Right renal cortex interstitium (tissue), 3 donors: ENCODE data around the gene SLC17A5. TPM values are rescaled to one million over a fixed set of nuclear protein-coding genes. Genes with fewer than 3 reads are reported as not detected.
"Not testable (repeated sequence)": the region's sequence is repeated elsewhere in the genome, so short reads cannot be mapped to it uniquely, and the experiment has no call there.

ENCODE experiments used
- DNase-seq, 3 donors: peaks; one replicate each; pipeline ENCODE4 v3.0.0-alpha.2; 2013; ENCODE audit warnings: low read depth in 3 of 3, low spot score in 2 of 3
- polyA plus RNA-seq, 3 donors: library from polyadenylated mRNA; unstranded; fragments of 120-200 nt; gene quantifications; one replicate each; pipeline ENCODE4 v1.2.1, GENCODE V29; 2013; ENCODE audit not compliant: insufficient read length in 3 of 3

SLC17A5 gene
- polyA plus RNA-seq, 3 donors = 18.1 to 23.1 (median 20.0) TPM

GRCh38 chr6:73571218-73572181 lies 82.3 kb downstream of the SLC17A5 start:
- not testable (repeated sequence) for DNase-seq

- DNase-seq = no peak
These were observed 84.7 kb downstream of the SLC17A5 start for GRCh38 chr6:73569121-73569520.

- no peak for DNase-seq
These were observed 86.7 kb downstream of the SLC17A5 start for GRCh38 chr6:73566954-73567591.

GRCh38 chr6:73566486-73566871 lies 87.3 kb downstream of the SLC17A5 start:
- not testable (repeated sequence) for DNase-seq

GRCh38 chr6:73565767-73566485 lies 87.9 kb downstream of the SLC17A5 start:
- DNase-seq = no peak

- DNase-seq = no peak
These were observed 89.0 kb downstream of the SLC17A5 start for GRCh38 chr6:73564578-73565345.

GRCh38 chr6:73562558-73562957 lies 91.2 kb downstream of the SLC17A5 start:
- DNase-seq = no peak

GRCh38 chr6:73560853-73561407 lies 92.9 kb downstream of the SLC17A5 start:
- no peak for DNase-seq

- no peak for DNase-seq
These were observed 93.5 kb downstream of the SLC17A5 start for GRCh38 chr6:73560182-73560732.

- DNase-seq = not testable (repeated sequence)
These were observed 94.4 kb downstream of the SLC17A5 start for GRCh38 chr6:73559399-73559794.

GRCh38 chr6:73558624-73559398 lies 95.0 kb downstream of the SLC17A5 start:
- no peak for DNase-seq

GRCh38 chr6:73556836-73557235 lies 97.0 kb downstream of the SLC17A5 start:
- no peak for DNase-seq

GRCh38 chr6:73555380-73555949 lies 98.3 kb downstream of the SLC17A5 start:
- DNase-seq = not testable (repeated sequence)

- DNase-seq = not testable (repeated sequence)
These were observed 102.7 kb downstream of the SLC17A5 start for GRCh38 chr6:73551115-73551514.

GRCh38 chr6:73548458-73549446 lies 105.0 kb downstream of the SLC17A5 start:
- DNase-seq = no peak

GRCh38 chr6:73547036-73547435 lies 106.8 kb downstream of the SLC17A5 start:
- DNase-seq = no peak
